SK-N-SH (cell line): ENCODE results near the gene VENTX. TPM values are rescaled to one million over a fixed set of nuclear protein-coding genes. Genes with fewer than 3 reads are reported as not detected.

Source experiments
- CTCF ChIA-PET: fragments of 300-600, 350-600 bp; formaldehyde crosslinking; extraction: SDS; loops from one replicate; lab custom pipeline; 2021; lab: Yijun Ruan, JAX
- POLR2A ChIA-PET: fragments of 350-600 bp; sonication (Branson Sonifier 250); formaldehyde crosslinking; extraction: SDS; loops from one replicate; lab custom pipeline; 2020; ENCODE audit warnings: antibody characterized with exemption, inconsistent platforms; lab: Yijun Ruan, JAX
- DNase-seq: peaks from one replicate; pipeline ENCODE4 v3.0.0; 2012
- H2AFZ ChIP-seq: fragments of 200-600 bp; sonication (generic); 2 replicates; pipeline ENCODE4 v1.8.1; 2016; ENCODE audit warnings: antibody characterized with exemption, mild to moderate bottlenecking, low read depth
- H3F3A ChIP-seq: fragments of 200-600 bp; sonication (generic); replicated peaks from 2 replicates; pipeline ENCODE3; 2016; ENCODE audit warnings: antibody characterized with exemption, mild to moderate bottlenecking; ENCODE audit not compliant: insufficient read depth
- H3K27ac ChIP-seq, 2 experiments: fragments of 200-500 bp in 1 of 2; fragments of 200-600 bp in 1 of 2; sonication (Bioruptor generic) in 1 of 2; sonication (generic), shearing (Covaris generic) in 1 of 2; 2 replicates each; pipeline versions ENCODE4 v1.5.1 to v1.6.1; 2014 to 2016; ENCODE audit warnings: low read depth in 2 of 2, inconsistent platforms in 1 of 2, low read length in 1 of 2, mild to moderate bottlenecking in 1 of 2, mixed read lengths in 1 of 2
- H3K27me3 ChIP-seq: fragments of 200-600 bp; sonication (generic), shearing (Covaris generic); 2 replicates; pipeline ENCODE4 v1.6.1; 2016; ENCODE audit warnings: mixed run types; ENCODE audit not compliant: insufficient read depth
- H3K36me3 ChIP-seq, 2 experiments: fragments of 200-500 bp in 1 of 2; fragments of 200-600 bp in 1 of 2; sonication (Bioruptor generic) in 1 of 2; sonication (generic) in 1 of 2; replicated peaks in 1 of 2; 2 replicates each; pipeline versions ENCODE3 to v1.5.1; 2014 to 2016; ENCODE audit warnings: low read length in 1 of 2, mild to moderate bottlenecking in 1 of 2; ENCODE audit not compliant: insufficient read depth in 2 of 2, control insufficient read depth in 1 of 2
- H3K4me1 ChIP-seq, 2 experiments: fragments of 200-500 bp in 1 of 2; fragments of 200-600 bp in 1 of 2; sonication (Bioruptor generic) in 1 of 2; sonication (generic), shearing (Covaris generic) in 1 of 2; 2 replicates each; pipeline versions ENCODE4 v1.5.1 to v1.6.1; 2014 to 2016; ENCODE audit warnings: low read depth in 1 of 2, low read length in 1 of 2, mixed run types in 1 of 2; ENCODE audit not compliant: insufficient read depth in 2 of 2, control insufficient read depth in 1 of 2
- H3K4me2 ChIP-seq: fragments of 200-600 bp; sonication (generic), shearing (Covaris generic); 2 replicates; pipeline ENCODE4 v1.6.1; 2017; ENCODE audit warnings: mixed run types
- H3K4me3 ChIP-seq, 2 experiments: fragments of 200-500 bp in 1 of 2; fragments of 200-600 bp in 1 of 2; sonication (Bioruptor generic) in 1 of 2; sonication (generic), shearing (Covaris generic) in 1 of 2; 2 replicates each; pipeline versions ENCODE4 v1.5.1 to v1.8.1; 2014 to 2016; ENCODE audit warnings: low read depth in 2 of 2, inconsistent platforms in 1 of 2, low read length in 1 of 2, mild to moderate bottlenecking in 1 of 2, mixed read lengths in 1 of 2, moderate library complexity in 1 of 2
- H3K79me2 ChIP-seq: fragments of 200-600 bp; sonication (generic); 2 replicates; pipeline ENCODE4 v1.8.1; 2017; ENCODE audit warnings: mild to moderate bottlenecking; ENCODE audit not compliant: insufficient read depth
- H3K9ac ChIP-seq: fragments of 200-600 bp; sonication (generic); 2 replicates; pipeline ENCODE4 v1.6.1; 2017; ENCODE audit warnings: mixed run types
- H3K9me2 ChIP-seq: fragments of 200-600 bp; sonication (generic); 2 replicates; pipeline ENCODE4 v1.6.1; 2017; ENCODE audit warnings: mixed run types
- H3K9me3 ChIP-seq: fragments of 200-600 bp; sonication (generic); 2 replicates; pipeline ENCODE4 v1.6.1; 2017; ENCODE audit warnings: mixed run types, mild to moderate bottlenecking, moderate library complexity
- H4K20me1 ChIP-seq: fragments of 200-600 bp; sonication (generic); 2 replicates; pipeline ENCODE4 v1.6.1; 2017; ENCODE audit warnings: mild to moderate bottlenecking, mixed run types; ENCODE audit not compliant: insufficient read depth
- ELF1 ChIP-seq: IDR thresholded peaks from 2 replicates; pipeline ENCODE4 v1.4.0; 2012
- EZH2phosphoT487 ChIP-seq: fragments of 200-600 bp; sonication (generic); IDR thresholded peaks from 2 replicates; pipeline ENCODE4 v1.6.1; 2017; ENCODE audit warnings: low read depth, mixed run types, mild to moderate bottlenecking, antibody characterized with exemption, moderate library complexity, borderline replicate concordance
- FOSL2 ChIP-seq: IDR thresholded peaks from 2 replicates; pipeline ENCODE4 v1.4.0; 2012; ENCODE audit warnings: low read depth, mild to moderate bottlenecking, moderate library complexity, borderline replicate concordance
- FOXM1 ChIP-seq: IDR thresholded peaks from 2 replicates; pipeline ENCODE4 v1.4.0; 2012; ENCODE audit warnings: low read depth, mild to moderate bottlenecking
- GABPA ChIP-seq: IDR thresholded peaks from 2 replicates; pipeline ENCODE4 v1.4.0; 2012; ENCODE audit warnings: low read depth, mild to moderate bottlenecking
- IRF3 ChIP-seq: fragments of 150-350 bp; IDR thresholded peaks from 2 replicates; pipeline ENCODE4 v1.6.1; 2016; ENCODE audit warnings: mild to moderate bottlenecking, low read depth, low read length
- MEF2A ChIP-seq: IDR thresholded peaks from 2 replicates; pipeline ENCODE4 v1.4.0; 2012; ENCODE audit warnings: low read depth, borderline replicate concordance
- MXI1 ChIP-seq: IDR thresholded peaks from 2 replicates; pipeline ENCODE4 v1.6.1; 2012; ENCODE audit warnings: mild to moderate bottlenecking, low read depth, low read length, improper control_type of control experiment
- NFIC ChIP-seq: IDR thresholded peaks from 2 replicates; pipeline ENCODE4 v1.4.0; 2012; ENCODE audit warnings: borderline replicate concordance
- PBX3 ChIP-seq: IDR thresholded peaks from 2 replicates; pipeline ENCODE4; 2012
- RAD21 ChIP-seq: IDR thresholded peaks from 2 replicates; pipeline ENCODE4 v1.6.1; 2012; ENCODE audit warnings: mild to moderate bottlenecking, low read length
- RCOR1 ChIP-seq: fragments of 150-350 bp; IDR thresholded peaks from 2 replicates; pipeline ENCODE4 v1.6.1; 2017; ENCODE audit warnings: antibody characterized with exemption, low read length
- REST ChIP-seq: IDR thresholded peaks from 2 replicates; pipeline ENCODE4 v1.6.1; 2012; ENCODE audit warnings: mild to moderate bottlenecking, low read depth, low read length, moderate library complexity
- RFX5 ChIP-seq: IDR thresholded peaks from 2 replicates; pipeline ENCODE4 v1.6.1; 2012; ENCODE audit warnings: mild to moderate bottlenecking, improper control_type of control experiment, low read length
- SIN3A ChIP-seq: IDR thresholded peaks from 2 replicates; pipeline ENCODE4 v1.6.1; 2012; ENCODE audit warnings: low read depth, mild to moderate bottlenecking, low read length, moderate library complexity, borderline replicate concordance
- SMC3 ChIP-seq: IDR thresholded peaks from 2 replicates; pipeline ENCODE4 v1.6.1; 2012; ENCODE audit warnings: low read depth, low read length, improper control_type of control experiment
- TCF12 ChIP-seq: IDR thresholded peaks from 2 replicates; pipeline ENCODE4 v1.4.0; 2012
- YY1 ChIP-seq: IDR thresholded peaks from 2 replicates; pipeline ENCODE4 v1.4.0; 2012; ENCODE audit warnings: low read depth, mild to moderate bottlenecking
- WGBS: methylation state at CpG from one replicate; pipeline ENCODE4 v1.1.6; 2017; ENCODE audit warnings: low lambda C conversion rate; 5-methylcytosine and 5-hydroxymethylcytosine counted together
- polyA plus RNA-seq, 3 experiments: library from polyadenylated mRNA; depleted of rRNA; stranded (reverse); fragments of >200 nt; gene quantifications; 2 replicates each; pipeline ENCODE4 v1.2.3, GENCODE V29; 2012
- TF ChIP-seq, protein P1 (sequence below): IDR thresholded peaks from 2 replicates; pipeline ENCODE4 v1.4.0; 2012; ENCODE audit warnings: low read depth, borderline replicate concordance
- TF ChIP-seq, protein P2 (sequence below): IDR thresholded peaks from 2 replicates; pipeline ENCODE4 v1.4.0; 2012; ENCODE audit warnings: low read depth, borderline replicate concordance

VENTX gene
- polyA plus RNA-seq, 1 of the 3 experiments (the other 2 are of a cell fraction) = not detected

GRCh38 chr10:133245439-133246235 lies 8.0 kb downstream of the VENTX start:
- ChIA-PET CTCF (no interaction called here), POLR2A (no interaction called here)
- Histone ChIP-seq H3F3A (no peaks in the 10 kb centered on the region), H3K9me2 (no peaks in the 10 kb centered on the region), H2AFZ (no peak overlapping the region), H3K9ac (no peak overlapping the region), H3K4me3 (no peak overlapping the region), H3K4me2 (no peak overlapping the region), H3K27me3 (no peaks in the 10 kb centered on the region), H3K4me1 (no peaks in the 10 kb centered on the region), H3K27ac (no peak overlapping the region), H3K79me2 (no peaks in the 10 kb centered on the region), H4K20me1 (no peaks in the 10 kb centered on the region), H3K9me3 (no peaks in the 10 kb centered on the region), H3K36me3 (no peaks in the 10 kb centered on the region)
- TF ChIP-seq SIN3A (no peak), RAD21 (no peak), GABPA (no peak), FOSL2 (no peak), ELF1 (no peak), IRF3 (no peak), MXI1 (no peak), NFIC (no peak), MEF2A (no peak)
- DNase-seq = no peak
- 87% methylated on average over 12 of the region's 33 CpGs for WGBS

DNA sequence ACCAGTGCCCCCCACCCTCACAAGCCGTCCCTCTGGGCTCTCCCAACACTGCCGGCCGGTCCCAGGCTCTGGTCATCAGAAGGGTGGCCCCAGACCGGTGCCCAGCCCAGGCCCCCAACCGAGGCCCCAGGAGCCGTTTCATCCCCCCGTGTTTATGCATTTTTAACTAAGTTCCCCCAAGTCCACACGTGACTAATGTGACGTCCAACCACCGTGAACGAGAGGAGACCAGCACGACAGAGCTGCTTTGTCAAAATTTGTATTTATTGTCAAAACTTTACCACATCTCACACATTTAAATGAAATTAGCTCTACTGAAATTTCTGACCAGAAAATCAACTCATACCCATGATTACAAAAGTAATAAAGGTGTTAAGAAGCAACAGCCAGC lies 8.6 kb downstream of the VENTX start:
- H3K27ac ChIP-seq = no peak overlapping the region
- ChIA-PET CTCF (no interaction called here), POLR2A (no interaction called here)
- no peaks in the 10 kb centered on the region for H3K79me2 ChIP-seq
- no peak overlapping the region for H3K4me2 ChIP-seq
- no peaks in the 10 kb centered on the region for H3K4me1 ChIP-seq
- H3K4me3 ChIP-seq = no peak overlapping the region
- H3K27me3 ChIP-seq = no peaks in the 10 kb centered on the region
- DNase-seq = no peak
- H3K9me2 ChIP-seq = no peaks in the 10 kb centered on the region
- H3K9ac ChIP-seq = no peak overlapping the region
- no peaks in the 10 kb centered on the region for H3K36me3 ChIP-seq
- H3K9me3 ChIP-seq = no peaks in the 10 kb centered on the region
- 87% methylated on average over 9 of the region's 12 CpGs for WGBS
- H3F3A ChIP-seq = no peaks in the 10 kb centered on the region
- no peaks in the 10 kb centered on the region for H4K20me1 ChIP-seq
- H2AFZ ChIP-seq = no peak overlapping the region
- no peak for TF ChIP-seq PBX3
- no peak for TF ChIP-seq NFIC
- TF ChIP-seq GABPA = no peak
- no peak for TF ChIP-seq EZH2phosphoT487
- no peak for TF ChIP-seq SMC3
- TF ChIP-seq RCOR1 = no peak
- TF ChIP-seq, protein P1, sequence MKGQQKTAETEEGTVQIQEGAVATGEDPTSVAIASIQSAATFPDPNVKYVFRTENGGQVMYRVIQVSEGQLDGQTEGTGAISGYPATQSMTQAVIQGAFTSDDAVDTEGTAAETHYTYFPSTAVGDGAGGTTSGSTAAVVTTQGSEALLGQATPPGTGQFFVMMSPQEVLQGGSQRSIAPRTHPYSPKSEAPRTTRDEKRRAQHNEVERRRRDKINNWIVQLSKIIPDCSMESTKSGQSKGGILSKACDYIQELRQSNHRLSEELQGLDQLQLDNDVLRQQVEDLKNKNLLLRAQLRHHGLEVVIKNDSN = no peak
- no peak for TF ChIP-seq REST
- no peak for TF ChIP-seq FOXM1
- TF ChIP-seq TCF12 = no peak
- TF ChIP-seq RFX5 = no peak
- no peak for TF ChIP-seq ELF1
- TF ChIP-seq YY1 = no peak
- no peak for TF ChIP-seq MEF2A
- TF ChIP-seq, protein P2, sequence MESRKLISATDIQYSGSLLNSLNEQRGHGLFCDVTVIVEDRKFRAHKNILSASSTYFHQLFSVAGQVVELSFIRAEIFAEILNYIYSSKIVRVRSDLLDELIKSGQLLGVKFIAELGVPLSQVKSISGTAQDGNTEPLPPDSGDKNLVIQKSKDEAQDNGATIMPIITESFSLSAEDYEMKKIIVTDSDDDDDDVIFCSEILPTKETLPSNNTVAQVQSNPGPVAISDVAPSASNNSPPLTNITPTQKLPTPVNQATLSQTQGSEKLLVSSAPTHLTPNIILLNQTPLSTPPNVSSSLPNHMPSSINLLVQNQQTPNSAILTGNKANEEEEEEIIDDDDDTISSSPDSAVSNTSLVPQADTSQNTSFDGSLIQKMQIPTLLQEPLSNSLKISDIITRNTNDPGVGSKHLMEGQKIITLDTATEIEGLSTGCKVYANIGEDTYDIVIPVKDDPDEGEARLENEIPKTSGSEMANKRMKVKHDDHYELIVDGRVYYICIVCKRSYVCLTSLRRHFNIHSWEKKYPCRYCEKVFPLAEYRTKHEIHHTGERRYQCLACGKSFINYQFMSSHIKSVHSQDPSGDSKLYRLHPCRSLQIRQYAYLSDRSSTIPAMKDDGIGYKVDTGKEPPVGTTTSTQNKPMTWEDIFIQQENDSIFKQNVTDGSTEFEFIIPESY = no peak
